Endothelial cell (in vitro differentiated cells): Measurements from ENCODE around the gene RSPO1. TPM values are rescaled to one million over a fixed set of nuclear protein-coding genes. Genes with fewer than 3 reads are reported as not detected.

Experiments used
- DNase-seq: peaks from one replicate; pipeline ENCODE4 v3.0.0; 2021; ENCODE audit warnings: low spot score
- H3K27ac Mint-ChIP-seq: one replicate; pipeline ENCODE4 v1.8.0; 2021; ENCODE audit warnings: mixed read lengths, inconsistent platforms; ENCODE audit not compliant: unreplicated experiment
- H3K27me3 Mint-ChIP-seq: one replicate; pipeline ENCODE4 v1.8.0; 2021; ENCODE audit warnings: mild to moderate bottlenecking, moderate library complexity, mixed read lengths, inconsistent platforms; ENCODE audit not compliant: unreplicated experiment
- H3K36me3 Mint-ChIP-seq: one replicate; pipeline ENCODE4 v1.8.0; 2021; ENCODE audit warnings: mild to moderate bottlenecking, low read depth, mixed read lengths, inconsistent platforms; ENCODE audit not compliant: unreplicated experiment
- H3K4me1 Mint-ChIP-seq: one replicate; pipeline ENCODE4 v1.8.0; 2021; ENCODE audit warnings: mild to moderate bottlenecking, mixed read lengths, inconsistent platforms; ENCODE audit not compliant: unreplicated experiment
- H3K4me3 Mint-ChIP-seq: one replicate; pipeline ENCODE4 v1.8.0; 2021; ENCODE audit warnings: mild to moderate bottlenecking, mixed read lengths, inconsistent platforms; ENCODE audit not compliant: unreplicated experiment
- H3K9me3 Mint-ChIP-seq: one replicate; pipeline ENCODE4 v1.8.0; 2021; ENCODE audit warnings: mixed read lengths, inconsistent platforms; ENCODE audit not compliant: unreplicated experiment
- total RNA-seq: library from RNA; stranded (reverse); fragmentation: NEBNext Ultra II Directional; extraction: Animal tissue kit (Norgen Biotek cat#: 25700); gene quantifications from one replicate; pipeline ENCODE4 v1.2.1, GENCODE V29; 2021; ENCODE audit not compliant: unreplicated experiment
- TF ChIP-seq, protein P1 (sequence below): fragments of 200-600 bp; sonication (generic); IDR thresholded peaks from one replicate; pipeline ENCODE4 v1.5.0; 2021; ENCODE audit warnings: antibody characterized with exemption; ENCODE audit not compliant: unreplicated experiment

RSPO1 gene
- total RNA-seq, 1 donor from 2014 or later: not detected

DNA sequence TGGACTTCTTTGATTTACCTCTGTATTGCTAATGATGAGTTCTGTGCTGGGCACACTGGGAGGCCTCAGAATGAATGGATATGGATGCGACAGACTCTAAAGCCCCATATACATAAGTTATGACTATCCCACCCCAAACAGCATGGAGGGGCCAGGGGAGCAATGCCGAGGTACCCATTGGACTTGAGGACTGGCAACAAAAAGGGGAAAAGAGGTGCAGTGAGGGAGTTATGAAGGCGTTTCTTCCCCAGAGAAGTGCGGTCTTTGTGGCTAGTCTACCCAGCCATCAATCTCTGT lies 42.4 kb upstream of the RSPO1 start:
- Mint-ChIP-seq H3K4me1 (no peaks in the 10 kb centered on the region), H3K27me3 (peaks cover 3% of the 10 kb centered on the region), H3K27ac (no peak overlapping the region), H3K9me3 (no peaks in the 10 kb centered on the region), H3K4me3 (no peak overlapping the region), H3K36me3 (peaks cover 4% of the 10 kb centered on the region)
- TF ChIP-seq, protein P1, sequence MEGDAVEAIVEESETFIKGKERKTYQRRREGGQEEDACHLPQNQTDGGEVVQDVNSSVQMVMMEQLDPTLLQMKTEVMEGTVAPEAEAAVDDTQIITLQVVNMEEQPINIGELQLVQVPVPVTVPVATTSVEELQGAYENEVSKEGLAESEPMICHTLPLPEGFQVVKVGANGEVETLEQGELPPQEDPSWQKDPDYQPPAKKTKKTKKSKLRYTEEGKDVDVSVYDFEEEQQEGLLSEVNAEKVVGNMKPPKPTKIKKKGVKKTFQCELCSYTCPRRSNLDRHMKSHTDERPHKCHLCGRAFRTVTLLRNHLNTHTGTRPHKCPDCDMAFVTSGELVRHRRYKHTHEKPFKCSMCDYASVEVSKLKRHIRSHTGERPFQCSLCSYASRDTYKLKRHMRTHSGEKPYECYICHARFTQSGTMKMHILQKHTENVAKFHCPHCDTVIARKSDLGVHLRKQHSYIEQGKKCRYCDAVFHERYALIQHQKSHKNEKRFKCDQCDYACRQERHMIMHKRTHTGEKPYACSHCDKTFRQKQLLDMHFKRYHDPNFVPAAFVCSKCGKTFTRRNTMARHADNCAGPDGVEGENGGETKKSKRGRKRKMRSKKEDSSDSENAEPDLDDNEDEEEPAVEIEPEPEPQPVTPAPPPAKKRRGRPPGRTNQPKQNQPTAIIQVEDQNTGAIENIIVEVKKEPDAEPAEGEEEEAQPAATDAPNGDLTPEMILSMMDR: no peak
- no peak for DNase-seq

DNA sequence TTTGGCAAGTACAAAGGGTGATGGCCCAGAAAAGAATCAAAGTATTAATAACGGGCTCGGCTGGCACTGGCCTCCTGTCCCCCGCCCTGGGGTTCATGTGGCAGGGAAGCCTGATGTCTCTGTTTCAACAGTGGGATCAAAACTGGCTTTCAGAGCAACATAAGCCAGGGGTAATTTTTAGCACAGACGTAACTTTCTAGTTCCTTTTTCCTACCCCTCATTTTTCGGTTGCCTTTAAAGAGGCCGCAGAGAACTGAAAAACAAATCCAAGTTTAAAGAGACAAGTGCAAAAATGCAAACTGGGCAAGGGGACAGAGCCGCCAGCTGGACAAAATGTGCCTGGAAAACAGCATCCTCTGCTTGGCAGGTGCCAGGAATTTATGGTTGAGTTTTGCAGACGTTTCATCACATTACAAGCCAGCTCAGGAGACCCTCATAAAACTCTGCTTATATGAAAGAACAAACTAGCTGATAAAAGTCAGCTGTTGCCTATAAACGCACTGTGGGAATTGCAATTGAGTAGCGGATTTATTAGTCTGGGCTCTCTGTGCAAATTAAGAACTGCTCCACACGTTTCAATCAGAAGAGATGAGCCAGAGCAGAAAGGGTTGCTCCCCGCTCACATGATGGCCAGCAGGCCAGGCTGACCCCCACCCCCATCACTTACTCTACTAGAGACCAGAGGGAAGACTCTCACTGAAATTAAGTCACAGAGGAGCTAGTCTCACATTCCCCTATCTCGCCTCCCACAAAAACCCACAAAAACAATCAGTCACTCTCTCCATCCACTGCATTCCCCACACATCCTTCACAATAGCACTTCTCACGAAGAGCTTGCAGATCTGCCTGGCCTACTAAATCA lies 41.8 kb upstream of the RSPO1 start:
- no peak overlapping the region for H3K4me3 Mint-ChIP-seq

DNA sequence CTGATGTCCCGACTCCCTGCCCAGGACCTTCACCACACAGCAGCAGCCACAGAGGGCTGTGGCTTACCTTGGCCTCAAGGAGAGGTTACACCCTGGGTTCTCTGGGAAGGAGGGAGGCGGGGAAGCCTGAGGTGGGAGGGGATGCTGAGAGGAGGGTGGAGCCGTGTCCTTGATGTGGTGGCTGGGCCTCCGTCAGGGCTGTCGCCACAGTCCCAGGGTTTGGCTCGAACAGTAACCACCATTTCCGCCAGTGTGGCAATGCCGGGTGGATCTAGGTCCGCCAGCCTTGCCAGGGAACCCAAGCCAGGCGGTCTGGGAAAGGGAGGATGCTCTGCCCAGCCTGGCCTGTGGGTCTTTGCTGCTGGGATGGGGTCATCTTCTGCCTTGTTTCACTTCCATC lies 39.2 kb upstream of the RSPO1 start:
- H3K4me1 Mint-ChIP-seq: no peaks in the 10 kb centered on the region
- H3K27me3 Mint-ChIP-seq: peaks cover 3% of the 10 kb centered on the region
- no peaks in the 10 kb centered on the region for H3K9me3 Mint-ChIP-seq
- H3K36me3 Mint-ChIP-seq: no peaks in the 10 kb centered on the region
- no peak for DNase-seq
- TF ChIP-seq, protein P1: no peak
- no peak overlapping the region for H3K4me3 Mint-ChIP-seq
- H3K27ac Mint-ChIP-seq: no peak overlapping the region

More for the DNA sequence above, 41.8 kb upstream of the RSPO1 start:
- Mint-ChIP-seq H3K27me3 (peaks cover 3% of the 10 kb centered on the region), H3K4me1 (no peaks in the 10 kb centered on the region), H3K27ac (no peak overlapping the region), H3K9me3 (no peaks in the 10 kb centered on the region), H3K36me3 (peaks cover 4% of the 10 kb centered on the region)
- DNase-seq: no peak
- TF ChIP-seq, protein P1: no peak

DNA sequence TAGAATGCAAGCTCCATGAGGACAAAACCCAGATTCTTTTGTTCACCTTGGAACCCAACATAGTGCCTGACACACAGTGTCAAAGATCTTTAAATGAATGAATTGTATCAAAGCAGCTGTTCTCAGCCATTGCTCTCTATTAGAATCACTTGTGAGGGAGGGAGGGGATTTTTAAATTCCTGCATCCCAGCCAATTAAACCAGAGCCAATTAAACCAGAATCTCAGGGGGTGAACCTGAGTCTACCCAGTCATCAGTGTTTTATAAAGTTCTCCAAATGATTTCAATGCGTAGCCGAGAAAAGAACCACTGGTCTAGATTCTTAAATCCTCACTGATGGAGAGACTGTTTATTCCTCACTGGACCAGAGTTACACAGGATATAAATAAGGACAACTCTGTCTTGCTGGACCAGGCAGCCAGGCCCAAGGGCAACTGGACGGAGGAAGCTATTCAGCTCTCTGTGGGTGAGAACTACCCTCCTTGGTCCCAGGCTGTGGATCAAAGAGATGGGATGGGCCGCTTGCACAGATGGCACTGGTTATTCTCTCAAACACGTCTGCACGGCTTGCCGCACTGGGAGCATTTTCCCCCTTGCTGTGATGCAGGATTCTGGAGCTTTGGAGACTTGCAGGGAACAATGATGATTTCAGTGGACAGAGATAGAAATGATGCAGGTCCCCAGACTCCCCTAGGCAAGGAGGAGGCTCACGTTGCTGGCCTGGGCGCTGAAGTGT lies 37.6 kb upstream of the RSPO1 start:
- no peak for DNase-seq

More for the DNA sequence above, 37.6 kb upstream of the RSPO1 start:
- H3K4me3 Mint-ChIP-seq: no peak overlapping the region
- peaks cover 3% of the 10 kb centered on the region for H3K27me3 Mint-ChIP-seq
- H3K36me3 Mint-ChIP-seq: no peaks in the 10 kb centered on the region
- H3K27ac Mint-ChIP-seq: no peak overlapping the region
- H3K9me3 Mint-ChIP-seq: no peaks in the 10 kb centered on the region
- no peaks in the 10 kb centered on the region for H3K4me1 Mint-ChIP-seq
- TF ChIP-seq, protein P1: no peak
